PC-3 (cell line): ENCODE results near the gene TSHZ2. TPM values are rescaled to one million over a fixed set of nuclear protein-coding genes. Genes with fewer than 3 reads are reported as not detected.

ENCODE experiments used
- ATAC-seq: fragments of 200-7000 bp; cut with Tn5 transposase; 2 replicates; pipeline ENCODE4 v1.9.1; 2020; ENCODE audit warnings: mild to moderate bottlenecking, moderate library complexity
- BruUV-seq: library from RNA; stranded (reverse); fragments of 400-500 nt; replicated peaks from 2 replicates; lab custom pipeline; 2021; lab: Mats Ljungman, UMichigan
- CTCF ChIA-PET: fragments of 300-600 bp; sonication (Branson Sonifier 250); formaldehyde crosslinking; loops from one replicate; lab custom pipeline; 2022; ENCODE audit warnings: antibody characterized with exemption; lab: Charles Lee
- POLR2A ChIA-PET: fragments of 300-600 bp; sonication (Branson Sonifier 250); formaldehyde crosslinking; loops from one replicate; lab custom pipeline; 2022; ENCODE audit warnings: antibody characterized with exemption; ENCODE audit not compliant: unreplicated experiment; lab: Charles Lee
- DNase-seq: peaks from one replicate; pipeline ENCODE4 v3.0.0-alpha.2; 2015
- H2AFZ ChIP-seq: fragments of 300-600 bp; sonication (generic); 2 replicates; pipeline ENCODE4 v1.6.0; 2016; ENCODE audit warnings: antibody characterized with exemption, low read length
- H3F3A ChIP-seq: fragments of 300-600 bp; sonication (generic); one replicate; pipeline ENCODE4 v1.6.0; 2017; ENCODE audit warnings: antibody characterized with exemption, low read length, control low read depth, mild to moderate bottlenecking; ENCODE audit not compliant: unreplicated experiment
- H3K27ac ChIP-seq: fragments of 300-600 bp; sonication (generic); 2 replicates; pipeline ENCODE4 v1.5.1; 2016; ENCODE audit warnings: mild to moderate bottlenecking, low read length
- H3K27me3 ChIP-seq: fragments of 300-600 bp; sonication (generic); 2 replicates; pipeline ENCODE4 v1.6.1; 2016; ENCODE audit warnings: low read length, mixed read lengths
- H3K36me3 ChIP-seq: fragments of 300-600 bp; sonication (generic); 2 replicates; pipeline ENCODE4 v1.6.1; 2016; ENCODE audit warnings: low read depth, mixed run types, low read length, mixed read lengths
- H3K4me1 ChIP-seq: fragments of 300-600 bp; sonication (generic); 2 replicates; pipeline ENCODE4 v1.5.1; 2016; ENCODE audit warnings: low read length; ENCODE audit not compliant: insufficient read depth
- H3K4me2 ChIP-seq: fragments of 300-600 bp; sonication (generic); 2 replicates; pipeline ENCODE4 v1.6.0; 2016; ENCODE audit warnings: low read length
- H3K4me3 ChIP-seq: fragments of 300-600 bp; sonication (generic); 2 replicates; pipeline ENCODE4 v1.5.1; 2016; ENCODE audit warnings: mild to moderate bottlenecking, low read length, mixed read lengths
- H3K79me2 ChIP-seq: fragments of 300-600 bp; sonication (generic); 2 replicates; pipeline ENCODE4 v1.6.1; 2017; ENCODE audit warnings: low read length, mixed read lengths
- H3K9ac ChIP-seq: fragments of 300-600 bp; sonication (generic); 2 replicates; pipeline ENCODE4 v1.6.0; 2016; ENCODE audit warnings: mild to moderate bottlenecking, low read length
- H3K9me2 ChIP-seq: fragments of 300-600 bp; sonication (generic); replicated peaks from 2 replicates; pipeline ENCODE4 v1.6.1; 2016; ENCODE audit warnings: mixed run types, low read length, mixed read lengths
- H3K9me3 ChIP-seq: fragments of 300-600 bp; sonication (generic); 2 replicates; pipeline ENCODE4 v1.6.1; 2016; ENCODE audit warnings: low read length, mixed read lengths
- H4K20me1 ChIP-seq: fragments of 300-600 bp; sonication (generic); 2 replicates; pipeline ENCODE4 v1.6.1; 2016; ENCODE audit warnings: low read length, mixed read lengths
- EZH2 ChIP-seq: fragments of 300-600 bp; sonication (generic); IDR thresholded peaks from one replicate; pipeline ENCODE4 v1.6.1; 2017; ENCODE audit warnings: antibody characterized with exemption, mild to moderate bottlenecking, low read length; ENCODE audit not compliant: unreplicated experiment
- EZH2phosphoT487 ChIP-seq: fragments of 300-600 bp; sonication (generic); IDR thresholded peaks from 2 replicates; pipeline ENCODE4 v1.6.1; 2018; ENCODE audit warnings: mild to moderate bottlenecking, antibody characterized with exemption, low read length, borderline replicate concordance
- intact Hi-C: fragments of 100-400 bp; cut with micrococcal nuclease; formaldehyde crosslinking; loops from 2 replicates; pipeline ENCODE4 v1.9.0; 2023
- total RNA-seq: library from RNA; depleted of rRNA; stranded (reverse); fragments of >200 nt; gene quantifications from 2 replicates; pipeline ENCODE4 v1.2.3, GENCODE V29; 2014
- TF ChIP-seq, protein P1 (sequence below): fragments of 300-600 bp; sonication (generic); conservative IDR thresholded peaks from 2 replicates; pipeline ENCODE4 v1.5.1; 2017; ENCODE audit warnings: antibody characterized with exemption, low read depth, mild to moderate bottlenecking, low read length

TSHZ2 gene
- total RNA-seq, 1 experiment from 2014 or later, result not detected

DNA sequence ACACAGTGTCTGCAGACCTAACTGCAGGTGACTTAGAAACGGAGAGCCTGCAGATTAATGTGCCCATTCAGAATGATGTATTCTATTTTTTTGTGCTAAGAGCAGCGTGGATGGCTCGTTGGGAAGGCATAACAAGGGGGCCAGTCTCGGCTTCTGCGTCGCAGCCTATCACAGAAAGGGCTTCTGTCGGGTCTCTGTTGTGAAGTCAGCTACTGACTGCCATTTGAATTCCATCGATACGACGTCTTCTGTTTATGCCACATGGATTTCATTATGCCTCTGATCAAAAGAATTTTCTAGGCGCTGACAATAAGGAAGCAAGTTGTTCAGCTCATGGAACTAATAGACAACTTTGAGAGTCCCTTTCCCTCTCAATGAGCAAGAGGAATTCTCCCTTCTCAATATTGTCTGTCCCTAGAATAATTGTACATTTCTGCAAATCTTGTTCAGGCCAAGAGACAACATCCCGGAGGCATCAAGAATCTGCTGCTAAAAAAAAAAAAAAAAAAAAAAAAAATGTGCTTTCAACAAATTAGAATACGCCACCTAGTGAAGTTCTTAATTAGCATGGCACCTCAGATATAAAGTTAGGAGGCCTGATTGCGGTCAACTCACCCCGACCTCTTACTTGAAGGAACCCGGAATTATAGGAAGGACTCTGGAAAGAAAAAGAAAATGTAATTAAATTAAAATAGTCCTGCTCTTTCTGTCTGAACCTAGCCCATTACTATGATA is 223.9 kb downstream of the TSHZ2 start:
- POLR2A ChIA-PET, result no interaction called here
- intact Hi-C loops, result no loop called here
- DNase-seq (no peak), ATAC-seq (no peak)
- Histone ChIP-seq H3K9ac (no peak overlapping the region), H3K9me3 (no peaks in the 10 kb centered on the region), H4K20me1 (no peaks in the 10 kb centered on the region), H3K4me2 (no peak overlapping the region), H3F3A (no peaks in the 10 kb centered on the region), H3K79me2 (no peaks in the 10 kb centered on the region), H3K4me1 (no peaks in the 10 kb centered on the region), H3K27ac (no peak overlapping the region), H3K36me3 (no peaks in the 10 kb centered on the region), H3K27me3 (peaks cover 80% of the 10 kb centered on the region), H3K9me2 (no peaks in the 10 kb centered on the region), H2AFZ (no peak overlapping the region), H3K4me3 (no peak overlapping the region)
- no TSS peak for BruUV-seq
- CTCF ChIA-PET, result no interaction called here
- TF ChIP-seq EZH2 (no peak), EZH2phosphoT487 (no peak)
- TF ChIP-seq, protein P1, sequence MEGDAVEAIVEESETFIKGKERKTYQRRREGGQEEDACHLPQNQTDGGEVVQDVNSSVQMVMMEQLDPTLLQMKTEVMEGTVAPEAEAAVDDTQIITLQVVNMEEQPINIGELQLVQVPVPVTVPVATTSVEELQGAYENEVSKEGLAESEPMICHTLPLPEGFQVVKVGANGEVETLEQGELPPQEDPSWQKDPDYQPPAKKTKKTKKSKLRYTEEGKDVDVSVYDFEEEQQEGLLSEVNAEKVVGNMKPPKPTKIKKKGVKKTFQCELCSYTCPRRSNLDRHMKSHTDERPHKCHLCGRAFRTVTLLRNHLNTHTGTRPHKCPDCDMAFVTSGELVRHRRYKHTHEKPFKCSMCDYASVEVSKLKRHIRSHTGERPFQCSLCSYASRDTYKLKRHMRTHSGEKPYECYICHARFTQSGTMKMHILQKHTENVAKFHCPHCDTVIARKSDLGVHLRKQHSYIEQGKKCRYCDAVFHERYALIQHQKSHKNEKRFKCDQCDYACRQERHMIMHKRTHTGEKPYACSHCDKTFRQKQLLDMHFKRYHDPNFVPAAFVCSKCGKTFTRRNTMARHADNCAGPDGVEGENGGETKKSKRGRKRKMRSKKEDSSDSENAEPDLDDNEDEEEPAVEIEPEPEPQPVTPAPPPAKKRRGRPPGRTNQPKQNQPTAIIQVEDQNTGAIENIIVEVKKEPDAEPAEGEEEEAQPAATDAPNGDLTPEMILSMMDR, result no peak

DNA sequence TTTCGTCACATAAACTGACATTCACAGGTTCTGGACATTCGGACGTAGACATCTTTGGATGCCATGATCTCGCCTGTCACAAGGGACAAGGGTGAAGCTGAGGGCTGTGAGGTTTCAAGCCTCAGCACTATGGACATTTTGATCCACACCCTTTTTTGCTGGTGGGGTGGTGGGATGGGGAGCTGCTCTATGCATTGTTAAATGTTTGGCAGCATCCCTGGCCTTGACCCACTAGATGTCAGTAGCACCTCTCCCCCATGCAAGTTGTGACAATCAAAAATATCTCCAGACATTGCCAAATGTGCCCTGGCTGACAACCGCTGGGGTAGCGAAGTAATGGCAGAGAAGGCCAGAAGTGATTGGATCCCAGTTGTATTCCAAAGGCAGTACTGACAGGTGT is 229.4 kb downstream of the TSHZ2 start:
- Histone ChIP-seq H3K27ac (no peak overlapping the region), H3F3A (no peaks in the 10 kb centered on the region), H3K36me3 (no peaks in the 10 kb centered on the region), H3K79me2 (no peaks in the 10 kb centered on the region), H3K9me2 (no peaks in the 10 kb centered on the region), H2AFZ (no peak overlapping the region), H3K9me3 (no peaks in the 10 kb centered on the region), H3K27me3 (peaks cover 62% of the 10 kb centered on the region), H3K4me3 (no peak overlapping the region), H3K9ac (no peak overlapping the region), H3K4me1 (no peaks in the 10 kb centered on the region), H4K20me1 (no peaks in the 10 kb centered on the region), H3K4me2 (no peak overlapping the region)
- DNase-seq (no peak), ATAC-seq (no peak)
- intact Hi-C loops, result no loop called here
- CTCF ChIA-PET, result no interaction called here
- POLR2A ChIA-PET, result no interaction called here
- BruUV-seq, result no TSS peak
- TF ChIP-seq, protein P1, result 0 out of 2 replicates have a peak, but pooled peaks have one; percentile 16
- no peak for TF ChIP-seq EZH2phosphoT487
- TF ChIP-seq EZH2, result no peak

DNA sequence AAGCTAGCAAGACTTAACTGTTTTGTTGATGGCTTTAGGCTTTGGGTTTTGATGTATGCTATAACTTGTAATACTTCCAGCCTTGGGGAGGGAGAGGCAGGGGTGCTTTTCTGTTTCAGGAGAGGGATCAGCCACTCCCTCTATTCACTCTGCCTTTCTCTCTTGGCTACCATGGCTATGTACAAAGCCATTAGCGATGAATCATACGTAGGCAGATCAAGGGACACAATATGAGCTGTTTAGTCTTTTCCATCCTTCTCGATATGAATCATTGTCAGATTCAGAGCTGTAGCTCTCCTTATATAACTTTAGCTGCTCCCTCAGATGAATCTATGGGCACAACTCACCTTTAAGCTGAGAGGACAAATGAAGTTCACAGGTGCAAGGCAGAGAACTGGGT is 230.6 kb downstream of the TSHZ2 start:
- DNase-seq (peak; percentile 33), ATAC-seq (no peak)
- no peaks in the 10 kb centered on the region for H3F3A ChIP-seq
- no peak overlapping the region for H3K4me3 ChIP-seq
- no peaks in the 10 kb centered on the region for H3K36me3 ChIP-seq
- peaks cover 55% of the 10 kb centered on the region for H3K27me3 ChIP-seq
- H4K20me1 ChIP-seq, result no peaks in the 10 kb centered on the region
- H3K79me2 ChIP-seq, result no peaks in the 10 kb centered on the region
- intact Hi-C loops, result no loop called here
- ChIA-PET POLR2A (interaction anchor here (0.5 kb wide), 1 partner anchor 21 kb away, joined by 3 read pairs; no protein-coding TSS in a partner anchor), CTCF (no interaction called here)
- no peaks in the 10 kb centered on the region for H3K4me1 ChIP-seq
- H3K9me2 ChIP-seq, result no peaks in the 10 kb centered on the region
- TF ChIP-seq, protein P1, result no peak
- TF ChIP-seq EZH2, result no peak
- no peak for TF ChIP-seq EZH2phosphoT487
- H3K9ac ChIP-seq, result no peak overlapping the region
- no peak overlapping the region for H2AFZ ChIP-seq
- no peak overlapping the region for H3K4me2 ChIP-seq
- no peak overlapping the region for H3K27ac ChIP-seq
- BruUV-seq, result no TSS peak
- no peaks in the 10 kb centered on the region for H3K9me3 ChIP-seq
